Hepatocyte (in vitro differentiated cells): ENCODE measurements around the gene DCAF10. TPM values are rescaled to one million over a fixed set of nuclear protein-coding genes. Genes with fewer than 3 reads are reported as not detected.
"Not testable (repeated sequence)": the region's sequence is repeated elsewhere in the genome, so short reads cannot be mapped to it uniquely, and the experiment has no call there.

Experiments used
- DNase-seq: peaks from one replicate; pipeline ENCODE4 v3.0.0-alpha.2; 2016; ENCODE audit warnings: low spot score
- H2AFZ ChIP-seq: fragments of 200-600 bp; sonication (generic); 2 replicates; pipeline ENCODE4 v1.6.0; 2016; ENCODE audit warnings: antibody characterized with exemption, mild to moderate bottlenecking
- H3K27ac ChIP-seq: fragments of 200-600 bp; sonication (generic); 2 replicates; pipeline ENCODE4 v1.5.1; 2016; ENCODE audit warnings: mild to moderate bottlenecking
- H3K27me3 ChIP-seq: fragments of 200-600 bp; sonication (generic); 2 replicates; pipeline ENCODE4 v1.6.1; 2016
- H3K36me3 ChIP-seq: fragments of 200-600 bp; sonication (generic); replicated peaks from 2 replicates; pipeline ENCODE4 v1.5.1; 2016; ENCODE audit warnings: low read depth; ENCODE audit not compliant: insufficient read depth
- H3K4me1 ChIP-seq: fragments of 200-600 bp; sonication (generic); 2 replicates; pipeline ENCODE4 v1.5.1; 2016; ENCODE audit warnings: mild to moderate bottlenecking, moderate library complexity; ENCODE audit not compliant: insufficient read depth
- H3K4me2 ChIP-seq: fragments of 200-600 bp; sonication (generic); 2 replicates; pipeline ENCODE4 v1.6.0; 2016
- H3K4me3 ChIP-seq: fragments of 200-600 bp; sonication (generic); 2 replicates; pipeline ENCODE4 v1.5.1; 2016; ENCODE audit warnings: mild to moderate bottlenecking
- H3K79me2 ChIP-seq: fragments of 200-600 bp; sonication (generic); 2 replicates; pipeline ENCODE4 v1.6.0; 2017; ENCODE audit warnings: mild to moderate bottlenecking
- H3K9me2 ChIP-seq: fragments of 200-600 bp; sonication (generic); replicated peaks from 2 replicates; pipeline ENCODE4 v1.6.0; 2017; ENCODE audit warnings: mild to moderate bottlenecking; ENCODE audit not compliant: insufficient read depth
- H3K9me3 ChIP-seq: fragments of 200-600 bp; sonication (generic); 2 replicates; pipeline ENCODE4 v1.5.1; 2016; ENCODE audit warnings: low read depth, mild to moderate bottlenecking
- H4K20me1 ChIP-seq: fragments of 200-600 bp; sonication (generic); 2 replicates; pipeline ENCODE4 v1.6.0; 2016; ENCODE audit warnings: mild to moderate bottlenecking; ENCODE audit not compliant: insufficient read depth, poor library complexity, severe bottlenecking
- CTCF ChIP-seq: fragments of 200-600 bp; sonication (generic); IDR thresholded peaks from 2 replicates; pipeline ENCODE4 v1.5.1; 2016; ENCODE audit warnings: antibody characterized with exemption, mild to moderate bottlenecking; ENCODE audit not compliant: poor library complexity
- EZH2 ChIP-seq: fragments of 200-600 bp; sonication (generic); IDR thresholded peaks from 2 replicates; pipeline ENCODE4 v1.6.1; 2016; ENCODE audit warnings: antibody characterized with exemption, mild to moderate bottlenecking, borderline replicate concordance
- EZH2phosphoT487 ChIP-seq: fragments of 200-600 bp; sonication (generic); IDR thresholded peaks from one replicate; pipeline ENCODE4 v1.6.1; 2018; ENCODE audit warnings: antibody characterized with exemption, mild to moderate bottlenecking, low read depth, moderate library complexity; ENCODE audit not compliant: unreplicated experiment, severe bottlenecking
- WGBS: methylation state at CpG from one replicate; pipeline ENCODE4 v1.1.6; 2016; ENCODE audit warnings: low lambda C conversion rate; ENCODE audit errors: missing lambda C conversion rate; 5-methylcytosine and 5-hydroxymethylcytosine counted together
- polyA plus RNA-seq: library from polyadenylated mRNA; unstranded; fragments of >200 nt; fragmentation: Nextera tagmentation; extraction: Ambion mirVana; gene quantifications from 2 replicates; pipeline ENCODE4 v1.2.1, GENCODE V29; 2016
- total RNA-seq: library from RNA; depleted of rRNA; stranded (reverse); fragments of >200 nt; gene quantifications from 2 replicates; pipeline ENCODE4 v1.2.3, GENCODE V29; 2014

The DCAF10 gene
- total and polyA plus RNA-seq, 2 experiments from 2014 or later = 23.9 to 29.2 TPM

GRCh38 chr9:37806271-37806670 is 5.7 kb downstream of the DCAF10 start:
- no peaks in the 10 kb centered on the region for H3K36me3 ChIP-seq
- H3K27ac ChIP-seq = no peak overlapping the region
- no peak for DNase-seq
- H3K4me1 ChIP-seq = peaks cover 16% of the 10 kb centered on the region
- H3K79me2 ChIP-seq = peaks cover 95% of the 10 kb centered on the region
- no peaks in the 10 kb centered on the region for H3K9me2 ChIP-seq
- no peak overlapping the region for H2AFZ ChIP-seq
- H3K27me3 ChIP-seq = no peaks in the 10 kb centered on the region
- WGBS = 64% methylated on average over 4 of the region's 4 CpGs
- no peaks in the 10 kb centered on the region for H3K9me3 ChIP-seq
- peaks cover 56% of the 10 kb centered on the region for H4K20me1 ChIP-seq
- no peak overlapping the region for H3K4me2 ChIP-seq
- TF ChIP-seq EZH2 (no peak), EZH2phosphoT487 (no peak), CTCF (no peak)
- no peak overlapping the region for H3K4me3 ChIP-seq

- not testable (repeated sequence) for H3K9me2 ChIP-seq, H3K9me3 ChIP-seq, H2AFZ ChIP-seq, H3K4me1 ChIP-seq, H3K27me3 ChIP-seq, H3K36me3 ChIP-seq, DNase-seq, H3K4me2 ChIP-seq, H3K27ac ChIP-seq, H3K4me3 ChIP-seq
- WGBS = 100% methylated on average over 15 of the region's 15 CpGs
- Histone ChIP-seq H3K79me2 (peaks cover 92% of the 10 kb centered on the region), H4K20me1 (peaks cover 29% of the 10 kb centered on the region)
Observed at GRCh38 chr9:37809676-37810075, 9.1 kb downstream of the DCAF10 start.

- H3K4me2 ChIP-seq = no peak overlapping the region
- peaks cover 90% of the 10 kb centered on the region for H3K79me2 ChIP-seq
- no peaks in the 10 kb centered on the region for H3K9me3 ChIP-seq
- no peak overlapping the region for H3K27ac ChIP-seq
- H3K4me3 ChIP-seq = no peak overlapping the region
- H4K20me1 ChIP-seq = peaks cover 13% of the 10 kb centered on the region
- 94% methylated on average over 6 of the region's 6 CpGs for WGBS
- H3K36me3 ChIP-seq = no peaks in the 10 kb centered on the region
- no peaks in the 10 kb centered on the region for H3K4me1 ChIP-seq
- no peaks in the 10 kb centered on the region for H3K27me3 ChIP-seq
- TF ChIP-seq EZH2phosphoT487 (no peak), EZH2 (no peak)
- DNase-seq = no peak
- no peak overlapping the region for H2AFZ ChIP-seq
- H3K9me2 ChIP-seq = no peaks in the 10 kb centered on the region
Observed at GRCh38 chr9:37811906-37812476, 11.4 kb downstream of the DCAF10 start.

- 97% methylated on average over 5 of the region's 5 CpGs for WGBS
- TF ChIP-seq CTCF (no peak), EZH2 (no peak), EZH2phosphoT487 (no peak)
Observed at GRCh38 chr9:37812773-37813379, 12.3 kb downstream of the DCAF10 start.

More at GRCh38 chr9:37812773-37813379, 12.3 kb downstream of the DCAF10 start:
- Histone ChIP-seq H3K79me2 (peaks cover 89% of the 10 kb centered on the region), H4K20me1 (peaks cover 9% of the 10 kb centered on the region), H3K9me3 (no peaks in the 10 kb centered on the region), H3K4me3 (no peak overlapping the region), H3K4me1 (no peaks in the 10 kb centered on the region), H3K27me3 (no peaks in the 10 kb centered on the region), H3K27ac (no peak overlapping the region), H3K4me2 (no peak overlapping the region), H3K36me3 (no peaks in the 10 kb centered on the region), H3K9me2 (no peaks in the 10 kb centered on the region), H2AFZ (no peak overlapping the region)
- DNase-seq = no peak
